ENCODE measurements around the gene UBB.

Gene UBB

GRCh38 chr17:16339959-16340358, 40.9 kb upstream of the UBB start:
- H3K9ac ChIP-seq (ENCODE audit: low read depth, low read length, poor library complexity, severe bottlenecking), result no peak overlapping the region
- H3K4me3 ChIP-seq (ENCODE audit: low read length, poor library complexity, severe bottlenecking), result no peak overlapping the region
- H4K20me1 ChIP-seq (ENCODE audit: insufficient read depth, low read length, poor library complexity, severe bottlenecking), result no peaks in the 10 kb centered on the region
- peaks cover 20% of the 10 kb centered on the region; the same call in 1 of the 2 replicates for H3K36me3 ChIP-seq (ENCODE audit: insufficient read depth, low read length)
- H2AFZ ChIP-seq (ENCODE audit: low read length), result no peak overlapping the region
- no peaks in the 10 kb centered on the region for H3K4me1 ChIP-seq (ENCODE audit: insufficient read depth, low read length, poor library complexity, severe bottlenecking)
- H3K79me2 ChIP-seq (ENCODE audit: insufficient read depth, low read length), result no peaks in the 10 kb centered on the region
- H3K4me2 ChIP-seq (ENCODE audit: low read depth, low read length, poor library complexity, severe bottlenecking), result no peak overlapping the region
- no peaks in the 10 kb centered on the region for H3K9me2 ChIP-seq (replicated peaks; ENCODE audit: low read depth, low read length)
- H3K9me3 ChIP-seq (ENCODE audit: insufficient read depth, low read depth, low read length), result no peaks in the 10 kb centered on the region
- no peaks in the 10 kb centered on the region; the same call in 1 of the 2 replicates for H3F3A ChIP-seq (ENCODE audit: low read depth)
- no peaks in the 10 kb centered on the region for H3K27me3 ChIP-seq (ENCODE audit: insufficient read depth, low read length, poor library complexity, severe bottlenecking)
- TF ChIP-seq EZH2phosphoT487 (IDR thresholded peaks at IDR 0.05; ENCODE audit: borderline replicate concordance), result no peak
- TF ChIP-seq CTCF (conservative IDR thresholded peaks at IDR 0.05; ENCODE audit: low read length), result no peak

- Histone ChIP-seq H3F3A (ENCODE audit: low read depth) (no peaks in the 10 kb centered on the region; the same call in 1 of the 2 replicates), H3K79me2 (ENCODE audit: insufficient read depth, low read length) (no peaks in the 10 kb centered on the region; the same call in 1 of the 2 replicates), H3K4me2 (ENCODE audit: low read depth, low read length, poor library complexity, severe bottlenecking) (no peak overlapping the region), H3K9me3 (ENCODE audit: insufficient read depth, low read depth, low read length) (no peaks in the 10 kb centered on the region), H3K4me3 (ENCODE audit: low read length, poor library complexity, severe bottlenecking) (no peak overlapping the region), H3K9ac (ENCODE audit: low read depth, low read length, poor library complexity, severe bottlenecking) (no peak overlapping the region), H2AFZ (ENCODE audit: low read length) (no peak overlapping the region), H3K27me3 (ENCODE audit: insufficient read depth, low read length, poor library complexity, severe bottlenecking) (no peaks in the 10 kb centered on the region), H3K36me3 (ENCODE audit: insufficient read depth, low read length) (peaks cover 32% of the 10 kb centered on the region; the same call in 1 of the 2 replicates), H4K20me1 (ENCODE audit: insufficient read depth, low read length, poor library complexity, severe bottlenecking) (peaks cover 7% of the 10 kb centered on the region), H3K4me1 (ENCODE audit: insufficient read depth, low read length, poor library complexity, severe bottlenecking) (no peaks in the 10 kb centered on the region), H3K9me2 (replicated peaks; ENCODE audit: low read depth, low read length) (no peaks in the 10 kb centered on the region)
- TF ChIP-seq EZH2phosphoT487 (IDR thresholded peaks at IDR 0.05; ENCODE audit: borderline replicate concordance) (no peak), CTCF (conservative IDR thresholded peaks at IDR 0.05; ENCODE audit: low read length) (no peak)
These were observed 37.9 kb upstream of the UBB start for GRCh38 chr17:16342979-16343378.

GRCh38 chr17:16343569-16343968, 37.3 kb upstream of the UBB start:
- Histone ChIP-seq H2AFZ (ENCODE audit: low read length) (no peak overlapping the region), H3K4me1 (ENCODE audit: insufficient read depth, low read length, poor library complexity, severe bottlenecking) (no peaks in the 10 kb centered on the region), H3K9me2 (replicated peaks; ENCODE audit: low read depth, low read length) (no peaks in the 10 kb centered on the region), H4K20me1 (ENCODE audit: insufficient read depth, low read length, poor library complexity, severe bottlenecking) (peaks cover 7% of the 10 kb centered on the region), H3K4me3 (ENCODE audit: low read length, poor library complexity, severe bottlenecking) (no peak overlapping the region), H3K9ac (ENCODE audit: low read depth, low read length, poor library complexity, severe bottlenecking) (no peak overlapping the region), H3F3A (ENCODE audit: low read depth) (no peaks in the 10 kb centered on the region; the same call in 1 of the 2 replicates), H3K27me3 (ENCODE audit: insufficient read depth, low read length, poor library complexity, severe bottlenecking) (no peaks in the 10 kb centered on the region), H3K4me2 (ENCODE audit: low read depth, low read length, poor library complexity, severe bottlenecking) (no peak overlapping the region), H3K36me3 (ENCODE audit: insufficient read depth, low read length) (peaks cover 35% of the 10 kb centered on the region; the same call in 1 of the 2 replicates), H3K79me2 (ENCODE audit: insufficient read depth, low read length) (peaks cover 4% of the 10 kb centered on the region; the same call in 1 of the 2 replicates), H3K9me3 (ENCODE audit: insufficient read depth, low read depth, low read length) (no peaks in the 10 kb centered on the region)
- TF ChIP-seq EZH2phosphoT487 (IDR thresholded peaks at IDR 0.05; ENCODE audit: borderline replicate concordance) (no peak), CTCF (conservative IDR thresholded peaks at IDR 0.05; ENCODE audit: low read length) (no peak)
